ENCODE measurements around the gene FIG4.
"Not testable (repeated sequence)": the region's sequence is repeated elsewhere in the genome, so short reads cannot be mapped to it uniquely, and the experiment has no call there.

Gene FIG4

DNA sequence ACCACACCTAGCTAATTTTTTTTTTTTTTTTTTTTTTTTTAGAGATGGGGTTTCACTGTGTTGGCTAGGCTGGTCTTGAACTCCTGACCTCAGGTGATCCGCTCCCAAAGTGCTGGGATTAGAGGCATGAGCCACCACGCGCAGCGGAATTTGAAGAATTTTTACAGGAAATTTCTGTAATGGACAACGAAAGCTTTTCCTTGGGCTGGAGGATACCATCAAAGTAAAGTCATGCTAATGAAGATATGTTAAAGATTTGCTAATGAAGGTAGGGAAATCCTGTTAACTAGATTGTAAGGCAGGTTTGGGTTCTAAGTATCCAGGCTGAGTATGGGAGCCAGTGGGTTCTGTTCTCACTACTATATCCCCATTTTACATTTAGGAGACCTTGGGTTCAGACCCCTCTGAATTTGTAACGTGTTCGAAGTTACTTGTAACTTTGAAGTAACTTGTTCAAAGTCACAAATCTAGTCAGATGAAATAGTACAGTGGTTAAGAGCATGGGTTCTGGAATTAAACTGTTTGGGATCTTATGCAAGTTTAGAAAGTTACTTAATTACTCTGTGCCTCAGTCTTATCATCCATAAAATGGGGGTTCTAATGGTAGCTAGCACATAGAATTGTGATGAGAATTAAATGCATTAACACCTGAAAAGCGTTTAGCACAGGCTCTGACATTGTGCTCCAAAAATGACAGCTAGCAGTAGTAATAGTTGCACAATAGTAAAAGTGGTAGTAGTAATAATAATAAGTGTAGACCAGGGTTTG, 163.6 kb downstream of the FIG4 start:
- no peak for DNase-seq (ENCODE audit: low spot score)

DNA sequence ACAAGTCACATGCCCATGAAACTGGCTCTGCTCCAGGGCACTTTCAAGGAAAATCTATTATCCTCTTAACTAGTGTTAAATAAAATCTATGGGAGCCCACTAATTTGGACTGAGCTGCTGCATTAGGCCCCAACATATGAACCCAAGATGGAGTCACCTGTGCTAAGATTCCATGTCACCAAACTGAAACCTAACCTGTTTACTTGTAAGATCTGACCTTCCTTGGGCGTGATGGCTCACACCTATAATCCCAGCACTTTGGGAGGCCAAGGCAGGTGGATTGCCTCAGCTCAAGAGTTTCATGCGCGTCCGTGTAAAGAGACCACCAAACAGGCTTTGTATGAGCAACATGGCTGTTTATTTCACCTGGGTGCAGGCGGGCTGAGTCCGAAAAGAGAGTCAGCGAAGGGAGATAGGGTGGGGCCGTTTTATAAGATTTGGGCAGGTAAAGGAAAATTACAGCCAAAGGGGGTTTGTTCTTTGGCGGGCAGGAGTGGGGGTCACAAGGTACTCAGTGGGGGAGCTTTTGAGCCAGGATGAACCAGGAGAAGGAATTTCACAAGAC, 164.5 kb downstream of the FIG4 start:
- DNase-seq (ENCODE audit: low spot score) = not testable (repeated sequence)

DNA sequence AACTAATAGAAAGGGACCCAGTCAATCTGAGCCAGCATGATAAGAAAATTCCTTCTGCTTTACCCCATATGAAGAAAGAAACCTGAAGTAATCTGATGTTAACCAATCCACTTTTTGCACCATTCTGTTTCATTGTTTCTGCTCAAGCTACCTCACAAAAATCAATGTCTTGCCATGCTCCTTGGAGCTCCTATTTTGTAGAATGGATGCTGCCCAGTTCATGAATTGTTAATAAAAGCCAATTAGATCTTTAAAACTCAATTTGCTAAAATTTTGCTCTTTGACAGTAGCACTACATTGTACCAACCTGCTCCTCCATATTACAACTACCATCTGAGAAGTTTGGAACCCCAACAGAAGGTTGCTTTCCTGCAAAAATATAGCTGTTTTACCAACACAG, 170.8 kb downstream of the FIG4 start:
- no peak for DNase-seq (ENCODE audit: low spot score)

DNA sequence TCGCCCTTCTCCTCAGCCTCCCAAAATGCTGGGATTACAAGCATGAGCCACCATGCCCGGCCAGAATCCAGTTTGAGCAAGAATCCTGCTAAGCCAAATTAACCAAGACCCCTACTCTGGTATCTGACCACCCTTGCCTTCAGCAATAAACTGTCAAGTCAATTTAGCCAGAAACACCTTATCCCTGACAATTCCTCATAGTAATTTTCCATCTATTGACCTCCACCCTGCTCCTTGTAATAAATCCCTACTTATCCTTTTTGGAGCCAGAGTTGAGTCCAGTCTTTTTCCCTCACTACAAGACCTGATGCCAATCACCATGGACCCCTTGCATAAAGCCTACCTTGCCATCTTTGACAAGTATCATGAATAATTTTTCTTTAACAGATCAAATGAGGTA, 173.0 kb downstream of the FIG4 start:
- DNase-seq (ENCODE audit: low spot score) = no peak

DNA sequence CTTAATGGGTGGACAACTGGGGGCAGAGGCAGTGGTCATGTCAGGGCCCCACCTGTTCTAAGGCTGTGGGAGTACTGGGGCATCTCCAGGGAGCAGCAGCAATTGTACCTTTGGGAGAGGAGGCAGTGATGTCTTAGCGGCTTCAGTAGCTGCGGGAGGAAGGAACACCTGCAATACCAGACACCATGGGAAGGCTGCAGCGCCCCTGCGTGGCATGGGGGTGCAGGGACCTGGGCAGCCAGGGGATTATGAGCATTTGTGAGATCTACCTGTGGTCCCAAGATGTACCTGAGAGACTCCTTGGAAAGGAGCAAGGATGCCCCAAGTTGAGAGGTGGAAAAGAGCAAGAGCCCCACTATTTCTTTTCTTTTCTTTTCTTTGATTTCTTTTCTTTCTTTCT, 174.9 kb downstream of the FIG4 start:
- DNase-seq (ENCODE audit: low spot score) = no peak

DNA sequence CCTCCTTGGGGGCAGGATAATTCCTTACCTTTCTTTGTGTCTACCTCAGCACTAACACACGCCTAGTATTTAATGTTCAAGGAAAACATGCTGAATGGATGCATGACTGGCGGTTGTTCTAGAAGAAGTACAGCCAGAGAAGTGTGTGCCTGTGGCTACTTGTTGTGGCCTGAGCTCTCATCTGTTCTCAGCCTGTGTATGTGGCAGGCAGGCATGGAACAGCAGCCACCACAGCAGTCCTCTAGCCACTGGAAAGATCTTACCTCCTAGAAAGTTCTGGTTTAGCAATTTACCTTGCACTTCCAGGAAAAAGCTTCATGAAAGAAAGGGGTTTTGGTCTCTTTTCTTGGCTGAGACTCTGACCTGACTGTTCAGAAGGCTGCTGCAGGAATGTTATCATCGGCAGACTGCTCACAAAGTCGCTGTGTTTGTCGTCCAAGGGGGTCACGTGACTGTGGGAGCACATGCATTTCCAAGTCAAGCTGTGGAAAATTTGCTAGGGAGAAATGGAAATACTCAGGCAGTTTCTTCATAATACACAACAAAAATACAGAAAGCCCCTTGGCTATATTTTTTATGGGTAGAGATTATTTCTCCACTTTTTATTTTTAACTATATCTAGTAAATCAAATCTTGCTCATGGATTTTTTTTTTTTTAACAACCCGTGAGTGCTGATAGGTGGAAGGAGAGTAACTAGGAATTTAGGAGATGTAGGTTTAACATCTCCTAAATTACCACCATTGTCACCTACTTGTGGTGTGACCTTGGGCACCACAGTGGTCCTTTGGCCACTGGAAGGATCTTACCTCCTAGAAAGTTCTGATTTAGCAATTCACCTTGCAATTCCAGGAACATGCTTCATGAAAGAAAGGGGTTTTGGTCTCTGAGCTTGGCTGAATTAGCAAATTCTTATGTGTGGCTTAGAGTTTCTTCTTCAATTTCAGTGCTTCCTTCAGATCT, 176.2 kb downstream of the FIG4 start:
- DNase-seq (ENCODE audit: low spot score) = no peak

DNA sequence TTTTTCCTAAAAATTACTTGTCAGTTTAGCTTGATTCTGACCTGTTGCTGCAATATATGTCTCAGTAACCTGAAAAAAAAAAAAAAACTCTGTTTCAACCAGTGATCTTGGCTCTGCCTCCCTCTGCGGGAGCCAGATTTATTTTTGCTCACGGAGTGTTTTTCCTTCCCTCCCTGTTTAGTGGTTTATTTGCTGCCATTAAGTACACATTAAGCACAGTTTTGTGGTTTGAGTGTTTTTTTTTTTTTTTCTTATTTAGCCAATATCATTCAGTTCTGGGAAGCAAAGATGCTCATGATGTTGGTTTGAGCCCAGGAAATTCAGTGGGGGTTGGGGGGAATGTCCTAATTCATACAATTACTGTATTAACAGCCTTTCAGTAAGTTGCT, 176.9 kb downstream of the FIG4 start:
- DNase-seq (ENCODE audit: low spot score) = no peak

DNA sequence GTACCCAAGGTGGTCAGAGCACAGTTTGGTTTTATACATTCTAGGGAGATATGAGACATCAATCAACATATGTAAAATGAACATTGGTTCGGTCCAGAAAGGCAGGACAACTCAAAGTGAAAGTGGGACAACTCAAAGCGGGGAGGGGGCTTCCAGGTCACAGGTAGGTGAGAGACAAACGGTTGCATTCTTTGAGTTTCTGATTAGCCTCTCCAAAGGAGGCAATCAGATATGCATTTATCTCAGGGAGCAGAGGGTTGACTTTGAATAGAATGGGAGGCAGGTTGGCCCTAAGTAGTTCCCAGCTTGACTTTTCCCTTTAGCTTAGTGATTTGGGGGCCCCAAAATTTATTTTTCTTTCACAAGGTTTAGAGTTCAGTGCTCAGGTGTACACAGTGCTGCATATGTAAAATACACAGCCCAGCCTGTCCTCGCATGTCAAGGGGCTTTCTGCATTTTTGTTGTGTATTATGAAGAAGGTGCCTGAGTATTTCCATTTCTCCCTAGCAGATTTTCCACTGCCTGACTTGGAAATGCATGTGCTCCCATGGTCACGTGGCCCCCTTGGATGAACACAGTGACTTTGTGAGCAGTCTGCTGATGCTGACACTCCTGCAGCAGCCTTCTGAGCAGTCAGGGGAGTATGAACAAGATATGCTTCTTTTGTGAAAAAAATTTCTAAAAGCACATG, 178.4 kb downstream of the FIG4 start:
- not testable (repeated sequence) for DNase-seq (ENCODE audit: low spot score)

DNA sequence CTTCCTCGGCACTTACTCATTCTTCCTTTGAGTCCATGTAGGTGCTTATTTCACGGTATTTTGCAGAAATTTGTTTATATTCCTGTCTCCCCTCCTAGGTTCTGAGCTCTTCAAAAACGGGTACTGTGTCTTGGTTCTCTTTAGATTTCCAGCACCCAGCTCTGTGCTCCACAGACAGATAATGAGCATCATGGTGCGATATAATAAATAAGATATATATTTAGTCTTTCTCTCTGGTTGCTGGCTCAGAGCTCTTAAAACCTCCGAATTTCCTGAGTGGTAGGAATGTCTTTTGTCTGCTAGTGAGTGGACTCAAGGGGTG, 179.0 kb downstream of the FIG4 start:
- DNase-seq (ENCODE audit: low spot score) = no peak

DNA sequence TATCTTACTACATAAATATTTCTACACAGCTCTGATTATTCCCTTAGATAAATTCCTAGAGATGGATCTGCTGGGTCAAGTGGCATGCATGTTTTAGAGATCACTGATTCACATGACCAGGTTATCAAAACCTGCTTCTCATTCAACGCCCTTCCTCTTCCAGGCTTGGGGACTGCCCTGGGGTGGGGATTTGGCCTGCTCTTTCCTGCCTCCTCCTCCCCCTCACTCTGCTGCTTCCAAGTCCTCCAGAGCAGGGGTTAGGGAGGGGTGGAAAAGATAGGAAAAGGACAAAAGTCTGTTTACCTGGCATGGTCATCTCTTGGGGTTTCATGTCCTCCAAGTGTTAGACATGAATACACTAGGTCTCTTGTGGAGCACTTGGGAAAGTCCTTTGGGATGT, 181.5 kb downstream of the FIG4 start:
- DNase-seq (ENCODE audit: low spot score) = no peak

DNA sequence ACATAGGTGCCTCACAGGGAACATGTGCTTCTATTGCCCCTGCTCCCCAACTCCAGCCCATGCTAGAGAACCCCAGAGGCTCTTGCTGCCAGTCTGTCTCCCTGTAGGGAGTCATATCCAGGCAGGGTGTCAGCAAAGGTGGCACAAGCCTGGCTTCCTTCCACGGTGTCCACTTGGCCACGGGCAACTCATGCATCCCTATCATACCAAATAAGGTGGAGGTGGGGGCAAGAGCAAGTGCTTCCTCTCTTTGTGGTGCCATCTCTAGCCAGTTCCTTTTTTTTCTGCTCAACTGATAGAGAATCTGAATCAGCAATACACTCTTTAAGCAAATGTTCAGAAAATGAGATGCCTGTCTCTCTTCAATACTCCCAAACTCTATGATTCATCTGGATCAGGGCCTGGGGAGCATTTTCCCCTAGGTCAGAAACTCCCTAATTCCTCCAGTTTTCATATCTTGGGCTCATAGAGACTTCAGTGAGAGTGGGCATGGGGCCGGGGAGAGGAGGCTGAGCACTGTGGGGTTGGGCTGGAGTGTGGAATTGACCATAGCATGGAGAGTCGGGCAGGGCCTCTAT, 182.0 kb downstream of the FIG4 start:
- DNase-seq (ENCODE audit: low spot score) = no peak

DNA sequence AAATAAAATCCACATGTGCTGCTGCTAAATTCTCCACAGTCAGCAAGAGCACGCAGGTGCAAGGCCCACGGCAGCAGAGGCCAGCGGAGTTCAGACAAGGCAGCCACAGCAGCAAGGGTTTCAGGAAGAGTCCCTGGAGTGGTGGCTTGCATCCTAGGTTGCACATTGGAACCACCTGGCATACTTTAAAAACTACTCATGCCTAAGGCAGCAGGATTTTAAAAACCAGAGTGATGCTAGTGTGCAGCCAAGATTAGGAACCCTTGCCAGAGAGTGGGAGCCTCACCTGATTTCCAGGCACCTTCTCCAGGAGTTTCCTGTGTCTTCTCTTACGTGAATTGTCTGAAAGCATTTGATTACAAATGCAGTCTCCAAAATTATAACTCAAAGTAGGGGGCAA, 183.0 kb downstream of the FIG4 start:
- DNase-seq (ENCODE audit: low spot score) = no peak

DNA sequence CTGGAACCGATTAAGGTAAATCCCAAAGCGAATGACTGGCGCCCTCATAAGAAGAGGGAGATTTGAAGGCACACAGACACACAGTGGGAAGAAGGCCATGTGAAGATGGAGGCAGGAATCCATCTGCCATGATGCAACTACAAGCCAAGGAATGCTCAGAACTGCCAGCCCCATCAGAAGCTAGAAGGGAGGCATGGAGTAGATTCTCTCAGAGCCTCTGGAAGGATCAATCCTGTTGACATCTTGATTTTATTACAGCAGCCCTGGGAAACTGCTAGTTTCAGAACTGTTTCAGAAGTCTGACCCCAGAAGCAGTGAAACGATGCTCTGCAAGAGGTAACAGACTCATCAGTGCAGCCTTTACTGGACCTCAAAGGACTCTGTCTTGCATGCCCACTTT, 183.5 kb downstream of the FIG4 start:
- no peak for DNase-seq (ENCODE audit: low spot score)

Data from D341Med (cell line).